Activated CD4-positive, alpha-beta T cell treated with anti-CD3 and anti-CD28 coated beads, Interleukin-2, amount 50 U/mL, for 16 hours (primary cell): ENCODE data around the gene ANKRD31.
"Not testable (repeated sequence)": the region's sequence is repeated elsewhere in the genome, so short reads cannot be mapped to it uniquely, and the experiment has no call there.

Source experiments
- DNase-seq: peaks from one replicate; pipeline ENCODE4 v3.0.0-alpha.2; 2020

Gene ANKRD31

DNA sequence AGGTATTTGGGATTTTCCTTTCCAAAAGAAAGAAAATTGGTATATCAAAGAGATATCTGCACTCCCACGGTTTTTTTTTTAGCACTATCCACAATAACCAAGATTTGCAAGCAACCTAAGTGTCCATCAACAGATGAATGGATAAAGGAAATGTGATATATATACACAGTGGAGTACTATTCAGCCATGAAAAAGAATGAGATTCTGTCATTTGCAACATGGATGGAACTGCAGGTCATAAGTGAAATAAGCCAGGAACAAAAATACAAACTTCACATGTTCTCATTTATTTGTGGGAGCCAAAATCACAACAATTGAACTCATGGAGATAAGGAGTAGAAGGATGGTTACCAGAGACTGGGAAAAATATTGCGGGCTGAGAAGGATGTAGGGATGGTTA lies 9.8 kb downstream of the ANKRD31 start:
- no peak for DNase-seq

DNA sequence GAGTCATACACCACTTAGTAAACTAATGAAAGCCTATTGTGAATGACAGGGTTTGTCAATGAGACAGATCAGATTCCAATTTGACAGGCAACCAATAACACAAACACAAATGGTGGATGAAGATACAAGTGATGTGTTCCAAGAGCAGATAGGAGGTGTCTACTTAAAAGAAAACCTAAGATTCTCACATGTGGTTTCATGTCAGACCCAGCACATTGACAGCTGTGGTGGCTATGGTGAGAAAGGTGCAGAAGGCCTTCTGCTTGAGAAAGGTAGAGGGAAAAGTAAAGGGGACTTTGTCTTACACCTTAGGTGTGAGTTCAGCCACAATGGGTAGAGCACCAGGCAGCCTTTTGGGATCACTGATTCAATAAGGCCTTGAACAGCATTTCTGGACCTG lies 11.2 kb downstream of the ANKRD31 start:
- DNase-seq = no peak

DNA sequence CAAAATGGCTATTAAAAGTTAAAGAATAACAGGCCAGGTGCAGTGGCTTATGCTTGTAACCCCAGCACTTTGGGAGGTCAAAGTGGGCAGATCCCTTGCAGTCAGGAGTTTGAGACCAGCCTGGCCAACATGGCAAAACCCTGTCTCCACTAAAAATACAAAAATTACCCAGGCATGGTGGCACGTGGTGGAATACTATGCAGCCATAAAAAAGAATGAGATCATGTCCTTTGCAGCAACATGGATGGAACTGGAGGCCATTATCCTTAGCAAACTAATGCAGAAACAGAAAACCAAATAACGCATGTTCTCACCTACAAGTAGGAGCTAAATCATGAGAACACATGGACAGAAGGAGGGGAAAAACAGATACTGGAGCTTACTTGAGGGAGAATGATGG lies 15.9 kb downstream of the ANKRD31 start:
- not testable (repeated sequence) for DNase-seq

DNA sequence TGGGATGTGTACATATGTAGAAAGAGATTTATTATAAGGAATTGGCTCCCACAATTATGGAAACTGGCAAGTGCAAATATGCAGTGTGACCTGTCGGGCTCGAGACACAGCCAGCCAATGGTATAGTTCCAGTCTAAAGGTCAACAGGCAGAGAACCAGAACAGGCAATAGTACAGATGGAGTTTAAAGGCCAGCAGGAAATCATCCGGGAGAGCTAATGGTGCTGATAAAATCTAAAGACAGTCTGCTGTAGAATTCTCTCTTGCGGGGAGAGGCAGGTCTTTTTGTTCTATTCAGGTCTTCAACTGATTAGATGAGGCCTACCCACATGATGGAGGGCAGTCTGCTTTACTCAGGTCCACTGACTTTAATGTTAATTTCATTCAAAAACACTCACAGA lies 21.8 kb downstream of the ANKRD31 start:
- DNase-seq = no peak

DNA sequence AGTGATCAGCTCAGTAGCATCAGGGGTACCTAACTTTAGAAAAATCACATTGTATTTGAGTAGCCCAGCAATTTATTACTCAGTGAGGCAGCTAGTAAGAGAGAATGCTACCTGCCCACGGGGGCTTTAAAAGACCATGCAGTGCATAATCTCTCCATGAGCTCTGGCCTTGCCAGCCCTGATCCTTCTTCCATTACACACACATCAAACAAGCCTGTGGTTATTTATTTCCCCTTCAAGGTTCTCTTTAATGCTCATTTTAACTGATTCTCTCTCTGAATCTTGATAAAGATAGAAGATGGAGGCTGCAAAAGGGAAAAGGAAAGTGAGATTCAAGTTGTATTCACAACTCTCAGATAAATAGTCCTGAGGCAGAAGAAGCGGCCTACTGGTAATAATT lies 22.3 kb downstream of the ANKRD31 start:
- no peak for DNase-seq

DNA sequence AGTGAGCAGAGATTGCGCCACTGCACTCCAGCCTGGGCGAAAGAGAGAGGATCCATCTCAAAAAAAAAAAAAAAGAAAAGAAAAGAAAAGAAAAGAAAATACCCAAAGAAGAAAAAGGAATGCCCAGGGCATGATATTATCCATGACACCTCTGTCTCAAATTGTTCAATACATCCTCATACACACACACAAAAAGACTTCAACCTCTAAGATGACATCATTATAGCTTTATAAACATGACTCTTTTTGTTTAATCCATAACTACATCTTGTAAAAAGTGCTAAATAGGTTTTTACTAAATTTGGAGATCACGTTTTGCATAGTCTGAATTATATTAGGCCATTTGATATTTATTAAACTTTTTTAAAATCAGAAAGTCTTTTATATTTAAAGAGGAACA lies 33.1 kb downstream of the ANKRD31 start:
- no peak for DNase-seq

DNA sequence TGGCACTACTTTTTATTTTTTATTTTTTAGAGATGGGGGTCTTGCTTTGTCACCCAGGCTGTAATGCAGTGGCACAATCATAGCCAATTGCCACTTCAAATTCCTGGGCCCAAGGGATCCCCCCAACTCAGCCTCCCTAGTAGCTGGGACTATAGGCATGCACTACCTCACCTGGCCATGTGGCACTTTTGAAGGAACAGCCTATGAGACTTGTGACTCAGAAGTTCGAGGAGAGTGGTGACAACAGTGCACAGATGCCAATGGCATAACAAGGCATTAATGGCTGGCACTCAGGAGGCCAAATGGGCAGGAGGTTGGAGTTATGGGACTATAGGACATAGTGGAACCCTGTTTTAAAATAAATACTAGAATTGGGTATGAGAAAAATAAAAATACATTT lies 33.7 kb downstream of the ANKRD31 start:
- no peak for DNase-seq

DNA sequence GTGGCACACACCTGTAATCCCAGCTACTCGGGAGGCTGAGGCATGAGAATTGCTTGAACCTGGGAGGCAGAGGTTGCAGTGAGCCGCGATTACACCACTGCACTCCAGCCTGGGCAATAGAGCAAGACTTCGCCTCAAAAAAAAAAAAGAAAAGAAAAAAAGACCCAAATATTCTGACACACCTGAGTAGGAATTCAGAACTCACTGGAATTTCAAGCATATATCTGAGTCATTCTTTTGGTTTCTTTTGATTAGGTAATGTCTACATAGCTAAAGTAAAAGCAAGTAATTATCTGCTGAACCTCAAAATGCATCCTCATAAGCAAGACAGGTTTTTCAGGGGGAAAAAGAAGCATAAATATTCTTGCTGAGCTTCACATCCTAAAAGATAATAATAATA lies 35.9 kb downstream of the ANKRD31 start:
- DNase-seq = no peak

DNA sequence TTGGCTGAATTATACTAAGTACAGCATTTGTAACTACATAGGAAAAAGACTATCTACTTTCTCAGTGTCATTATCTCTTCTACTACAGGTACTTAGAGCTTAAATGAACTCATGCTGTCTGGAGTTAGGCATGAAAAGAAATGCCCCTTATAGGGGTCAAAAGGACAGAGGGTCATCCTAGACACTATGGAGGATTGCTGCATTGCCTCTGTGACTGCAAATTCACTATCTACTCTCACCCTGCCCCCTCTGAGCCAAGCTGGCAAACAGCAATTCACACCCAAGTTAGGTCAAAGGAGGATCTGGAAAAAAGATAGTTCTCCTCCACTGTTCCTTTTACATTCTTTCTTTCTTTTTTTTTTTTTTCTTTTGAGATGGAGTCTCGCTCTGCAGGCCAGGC lies 36.7 kb downstream of the ANKRD31 start:
- no peak for DNase-seq

DNA sequence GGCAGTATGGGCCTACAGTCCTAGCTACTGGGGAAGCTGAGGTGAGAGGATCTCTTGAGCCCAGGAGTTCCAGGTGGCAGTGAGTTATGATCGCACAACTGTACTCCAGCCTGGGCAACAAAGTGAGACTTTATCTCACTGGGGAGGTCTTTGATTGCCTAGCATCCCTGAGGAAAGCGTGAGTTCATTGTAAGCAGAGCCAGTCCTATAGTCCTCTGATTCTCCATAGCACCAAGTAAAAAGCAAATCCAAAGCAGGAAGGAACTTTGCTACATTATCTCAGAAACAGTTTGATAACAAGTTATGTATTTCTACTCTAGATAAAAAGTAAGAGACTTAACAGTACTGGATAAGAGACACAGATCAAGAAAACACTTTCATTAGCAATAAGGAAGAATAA lies 37.6 kb downstream of the ANKRD31 start:
- no peak for DNase-seq

DNA sequence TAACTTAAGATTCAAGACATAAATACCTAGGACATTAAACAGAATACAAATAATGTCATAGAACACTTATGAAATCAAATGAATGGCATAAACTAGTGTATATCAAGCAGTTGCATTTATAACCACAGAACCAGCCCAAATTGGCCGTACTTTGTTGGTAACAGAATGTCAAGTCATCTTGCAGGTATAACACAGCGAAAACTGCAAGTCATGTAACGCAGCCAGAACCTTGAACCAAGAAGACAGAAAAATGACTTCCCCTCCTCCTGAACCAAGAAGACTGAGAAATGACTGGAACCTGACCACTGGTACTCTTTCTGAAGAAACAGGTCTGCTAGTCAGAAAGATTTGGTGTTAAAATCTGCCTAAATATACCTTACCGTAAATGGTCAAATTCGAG lies 38.9 kb downstream of the ANKRD31 start:
- DNase-seq = no peak

DNA sequence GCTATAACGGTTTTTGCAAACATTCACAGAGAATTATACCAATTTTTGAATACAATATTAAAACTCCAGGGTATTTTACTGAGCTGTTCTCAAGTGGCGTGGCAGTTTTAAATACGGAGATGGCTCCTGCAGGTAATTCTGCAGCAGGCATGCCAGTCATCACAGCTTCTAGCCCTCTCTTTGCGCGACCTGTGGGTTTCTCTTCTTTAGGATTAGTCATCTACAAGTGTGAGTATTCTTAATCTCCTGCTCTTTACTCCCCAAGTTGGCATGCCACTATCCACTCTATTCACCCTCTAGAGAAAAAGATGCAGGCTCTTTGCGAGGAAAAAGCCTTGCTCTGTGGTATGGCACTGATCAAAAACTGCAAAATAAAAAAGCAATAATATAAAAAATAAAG lies 43.9 kb downstream of the ANKRD31 start:
- DNase-seq = no peak

DNA sequence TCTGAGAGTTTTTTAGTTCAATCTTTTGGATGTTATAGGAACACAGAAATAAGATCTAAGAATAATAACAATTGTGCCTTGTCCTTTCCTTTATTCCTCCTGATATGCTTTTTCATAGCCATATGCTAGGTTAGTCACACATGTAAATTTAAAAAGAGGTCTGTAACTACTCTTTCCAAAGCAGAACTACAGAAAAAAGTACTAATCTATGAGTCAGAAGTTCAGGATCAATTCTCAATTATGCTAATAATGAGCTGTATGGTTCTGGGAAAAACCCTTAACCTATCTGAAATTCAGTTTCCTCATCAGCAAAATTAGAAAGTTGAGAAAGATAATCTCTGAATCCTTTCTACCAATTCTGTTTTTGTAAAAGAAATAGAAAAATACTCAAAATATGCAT lies 44.4 kb downstream of the ANKRD31 start:
- no peak for DNase-seq

DNA sequence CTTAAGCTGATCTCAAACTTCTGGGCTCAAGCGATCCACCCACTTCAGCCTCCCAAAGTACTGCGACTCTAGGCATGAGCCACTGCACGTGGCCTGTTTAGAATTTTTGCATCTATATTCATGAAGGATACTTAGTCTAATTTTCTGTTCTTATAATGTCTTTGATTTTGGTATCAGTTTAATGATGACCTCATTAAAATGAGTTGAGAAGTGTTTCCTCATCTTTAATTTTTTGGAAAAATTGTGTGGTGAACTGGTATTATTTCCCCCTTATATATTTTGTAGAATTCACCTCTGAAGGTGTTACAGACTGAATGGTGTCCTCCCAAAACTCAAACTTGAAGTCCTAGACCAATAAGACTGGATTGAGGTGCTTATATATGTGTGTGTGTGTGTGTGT lies 46.5 kb downstream of the ANKRD31 start:
- DNase-seq = no peak

DNA sequence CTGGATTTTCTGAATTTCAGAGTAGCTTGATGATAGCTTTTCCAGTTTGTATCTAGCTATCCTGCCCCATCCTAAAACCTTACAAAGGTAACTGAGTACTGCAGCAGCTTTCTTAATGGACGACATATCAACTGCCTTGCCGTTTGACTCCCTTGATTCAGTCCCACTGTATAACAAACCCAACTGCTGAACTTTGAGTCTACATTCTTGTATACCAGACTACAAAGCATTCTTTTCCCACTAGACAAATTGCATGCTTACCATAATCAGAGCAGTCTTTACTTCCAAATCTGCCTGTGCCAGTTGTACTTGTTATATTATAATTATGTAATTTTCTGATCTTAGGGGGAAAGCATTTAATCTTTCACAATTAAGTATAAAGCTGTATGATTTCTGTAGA lies 47.3 kb downstream of the ANKRD31 start:
- no peak for DNase-seq

DNA sequence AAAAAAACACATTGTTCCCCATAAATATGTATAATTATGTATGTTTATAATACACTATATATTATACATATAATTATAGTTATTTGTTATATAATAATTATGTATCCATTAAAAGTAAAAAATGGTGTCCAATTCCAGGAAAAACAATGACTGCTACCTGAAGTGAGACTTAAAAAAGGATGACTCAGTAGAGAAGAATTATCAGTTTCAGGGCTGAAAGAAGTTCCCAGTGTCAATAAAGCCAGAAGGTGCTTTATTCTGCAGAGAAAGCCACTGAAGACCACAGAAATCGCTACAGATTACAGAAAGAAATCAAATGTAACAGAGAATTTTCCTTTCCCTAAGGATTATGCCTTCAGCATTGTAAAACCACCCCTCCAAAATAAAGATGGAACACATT lies 50.9 kb downstream of the ANKRD31 start:
- no peak for DNase-seq

DNA sequence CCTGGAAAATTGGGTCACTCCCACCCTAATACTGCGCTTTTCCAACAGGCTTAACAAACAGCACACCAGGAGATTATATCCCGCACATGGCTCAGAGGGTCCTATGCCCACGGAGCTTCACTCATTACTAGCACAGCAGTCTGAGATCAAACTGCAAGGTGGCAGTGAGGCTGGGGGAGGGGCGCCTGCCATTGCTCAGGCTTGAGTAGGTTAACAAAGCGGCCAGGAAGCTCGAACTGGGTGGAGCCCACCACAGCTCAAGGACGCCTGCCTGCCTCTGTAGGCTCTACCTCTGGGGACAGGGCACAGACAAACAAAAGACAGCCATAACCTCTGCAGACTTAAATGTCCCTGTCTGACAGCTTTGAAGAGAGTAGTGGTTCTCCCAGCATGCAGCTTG lies 60.7 kb downstream of the ANKRD31 start:
- not testable (repeated sequence) for DNase-seq

DNA sequence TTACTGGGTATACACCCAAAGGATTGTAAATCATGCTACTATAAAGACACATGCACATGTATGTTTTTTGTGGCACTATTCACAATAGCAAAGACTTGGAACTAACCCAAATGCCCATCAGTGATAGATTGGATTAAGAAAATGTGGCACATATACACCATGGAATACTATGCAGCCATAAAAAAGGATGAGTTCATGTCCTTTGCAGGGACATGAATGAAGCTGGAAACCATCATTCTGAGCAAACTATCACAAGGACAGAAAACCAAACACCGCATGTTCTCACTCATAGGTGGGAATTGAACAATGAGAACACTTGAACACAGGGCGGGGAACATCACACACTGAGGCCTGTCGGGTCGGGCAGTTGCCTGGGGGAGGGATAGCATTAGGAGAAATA lies 61.8 kb downstream of the ANKRD31 start:
- DNase-seq = not testable (repeated sequence)

DNA sequence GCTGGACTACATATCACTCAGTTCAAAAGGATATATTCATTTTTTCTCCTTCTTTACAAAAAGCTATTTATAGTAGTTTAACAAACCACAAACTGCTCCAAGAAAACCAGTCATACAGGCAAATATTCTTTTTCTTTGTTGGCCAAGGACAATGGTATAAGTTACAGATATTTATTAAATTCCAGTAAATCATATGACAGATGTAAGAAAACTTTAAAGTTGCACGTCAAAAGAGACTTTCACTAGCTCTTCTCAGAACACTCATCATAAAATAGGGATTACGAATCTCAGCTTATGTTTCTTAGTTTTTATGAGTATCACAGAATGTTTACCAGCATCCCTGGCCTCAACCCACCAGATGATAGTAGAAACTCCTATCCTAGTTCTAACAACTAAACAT lies 67.2 kb downstream of the ANKRD31 start:
- no peak for DNase-seq

DNA sequence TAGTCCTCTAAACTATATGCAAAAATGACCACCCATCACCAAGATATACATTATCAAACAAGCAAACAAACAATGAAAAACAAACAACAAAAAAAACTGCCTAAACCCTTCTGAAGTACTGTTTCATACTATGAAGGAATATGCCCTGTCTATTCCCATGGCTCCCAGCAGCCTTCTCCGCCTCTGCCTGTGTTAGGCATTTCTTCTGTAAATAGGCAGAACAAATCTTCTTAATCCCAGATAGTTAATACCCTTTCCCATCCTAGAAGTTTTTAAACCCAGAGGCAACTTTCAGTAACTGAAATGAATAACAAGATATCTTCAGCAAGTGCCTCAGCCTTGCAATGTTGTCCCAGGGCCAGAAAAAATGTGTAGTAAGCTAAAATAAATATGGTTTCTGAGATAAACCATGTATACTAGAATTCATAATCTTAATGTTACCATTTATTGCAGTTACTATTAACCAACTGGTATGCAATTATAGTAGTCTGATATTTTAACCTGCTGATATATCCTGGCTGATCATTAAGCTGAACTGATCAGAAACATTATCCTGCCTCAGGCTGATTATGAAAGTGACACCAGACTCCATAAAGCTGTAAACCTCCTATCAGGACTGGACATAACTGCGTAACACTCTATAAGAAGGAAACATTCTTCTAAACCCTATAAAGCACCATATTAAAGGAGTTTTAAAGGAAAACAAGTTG lies 68.5 kb downstream of the ANKRD31 start:
- DNase-seq = no peak

DNA sequence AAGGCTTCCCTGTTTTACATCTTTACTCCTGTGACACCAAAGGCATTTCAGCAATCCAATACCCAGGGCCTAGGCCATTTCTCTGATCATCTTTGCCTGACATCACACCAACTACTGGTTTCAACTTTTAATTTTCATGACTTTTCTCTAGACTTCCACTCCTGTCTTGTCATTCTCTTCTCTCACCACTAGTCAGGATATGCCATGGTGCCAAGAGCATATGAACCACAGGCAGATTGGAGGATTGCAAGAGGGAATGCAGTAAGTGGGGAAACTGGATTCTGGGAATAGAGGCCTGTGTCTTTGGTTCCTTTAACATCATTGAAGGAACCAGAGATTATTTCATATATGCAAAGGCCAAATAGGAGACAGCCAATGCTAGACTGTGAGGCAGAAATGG lies 69.3 kb downstream of the ANKRD31 start:
- DNase-seq = no peak

DNA sequence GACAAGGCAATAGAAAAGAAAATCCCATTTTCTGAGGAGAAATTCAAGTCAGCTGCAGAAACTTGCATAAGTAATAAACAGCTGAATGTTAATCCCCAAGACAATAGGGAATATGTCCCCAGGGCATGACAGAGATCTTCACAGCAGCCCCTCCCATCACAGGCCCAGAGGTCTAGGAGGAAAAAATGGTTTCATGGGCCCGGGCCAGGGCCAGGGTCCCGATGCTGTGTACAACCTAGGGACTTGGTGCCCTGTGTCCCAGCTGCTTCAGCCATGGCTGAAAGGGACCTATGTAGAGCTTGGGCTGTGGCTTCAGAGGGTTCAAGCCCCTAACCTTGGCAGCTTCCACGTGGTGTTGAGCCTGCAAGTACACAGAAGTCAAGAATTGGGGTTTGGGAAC lies 75.2 kb downstream of the ANKRD31 start:
- not testable (repeated sequence) for DNase-seq

DNA sequence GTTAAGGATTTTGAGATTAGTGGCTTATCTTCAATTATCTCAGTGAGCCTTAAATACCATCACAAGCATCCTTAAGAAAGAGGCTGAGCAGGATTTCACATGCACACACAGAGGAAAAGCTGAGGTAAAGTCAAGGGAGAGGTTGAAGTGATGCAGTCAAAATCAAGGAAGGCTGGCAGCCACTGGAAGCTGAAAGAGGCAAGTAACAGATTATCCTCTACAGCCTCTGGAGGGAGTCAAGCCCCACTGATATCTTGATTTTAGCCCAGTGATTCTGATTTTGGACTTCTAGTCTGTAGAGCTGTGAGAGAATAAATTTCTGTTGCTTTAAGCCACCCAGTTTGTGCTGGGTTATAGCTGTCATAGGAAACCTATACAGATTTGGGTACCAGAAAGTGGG lies 80.1 kb downstream of the ANKRD31 start:
- no peak for DNase-seq

DNA sequence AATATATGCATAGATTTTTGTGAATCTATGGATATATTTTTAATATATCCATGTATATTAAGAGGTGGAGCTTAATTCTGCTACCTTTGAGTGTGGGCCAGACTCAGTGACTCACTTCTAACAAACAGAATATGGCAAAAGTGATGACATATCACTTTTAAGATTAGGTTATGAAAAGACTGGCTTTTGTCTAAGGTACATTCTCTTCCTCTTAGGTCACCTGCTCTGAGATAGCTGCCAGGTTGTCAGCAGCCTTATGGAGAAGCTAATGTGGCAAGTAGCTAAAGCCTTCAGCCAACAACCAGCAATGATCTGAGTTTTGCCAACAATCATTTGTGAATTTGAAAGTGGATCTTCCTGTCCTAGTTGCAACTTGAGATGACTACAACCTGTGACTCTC lies 83.8 kb downstream of the ANKRD31 start:
- no peak for DNase-seq

DNA sequence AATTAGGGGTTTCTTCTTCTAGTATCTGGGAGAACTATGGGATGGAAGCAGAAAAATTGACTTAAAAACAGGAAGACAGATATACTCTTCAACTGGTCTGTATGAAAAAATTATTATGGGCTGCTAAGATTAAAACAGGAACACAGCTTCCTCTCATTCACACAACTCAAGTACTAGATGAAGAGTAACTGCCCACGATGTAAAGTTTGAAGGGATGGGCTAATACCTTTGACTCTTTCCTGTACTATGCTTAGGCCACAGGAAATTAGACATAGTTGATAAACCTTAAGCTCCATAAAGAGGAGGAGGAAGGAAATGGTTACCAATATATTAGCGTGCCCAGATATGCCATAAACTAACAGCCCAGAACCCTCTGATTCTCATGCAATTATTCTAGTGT lies 88.6 kb downstream of the ANKRD31 start:
- DNase-seq = no peak
